Measurements from ENCODE around the gene CCDC149.

DNA sequence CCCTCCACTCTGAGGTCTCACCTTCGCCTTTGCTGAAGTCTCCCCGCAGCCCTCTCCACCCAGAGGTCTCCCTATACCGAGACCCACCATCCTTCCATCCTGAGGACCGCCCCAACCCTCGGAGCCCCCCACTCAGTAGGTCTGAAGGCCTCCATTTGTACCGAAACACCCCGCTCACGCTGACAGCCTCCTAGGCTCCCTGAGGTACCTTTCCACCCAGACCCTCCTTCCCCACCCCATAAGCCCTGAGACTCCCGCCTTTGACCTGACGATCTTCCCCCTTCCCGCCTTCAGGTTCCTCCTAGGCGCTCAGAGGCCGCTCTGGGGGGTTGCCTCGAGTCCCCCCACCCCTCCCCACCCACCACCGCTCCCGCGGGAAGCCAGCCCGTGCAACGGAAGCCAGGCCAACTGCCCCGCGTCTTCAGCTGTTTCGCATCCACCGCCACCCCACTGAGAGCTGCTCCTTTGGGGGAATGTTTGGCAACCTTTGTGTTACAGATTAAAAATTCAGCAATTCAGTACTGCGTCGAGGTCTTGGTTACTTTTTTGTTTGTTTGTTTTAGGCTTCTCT, 112.4 kb downstream of the CCDC149 start:
- TF ChIP-seq, protein P1, sequence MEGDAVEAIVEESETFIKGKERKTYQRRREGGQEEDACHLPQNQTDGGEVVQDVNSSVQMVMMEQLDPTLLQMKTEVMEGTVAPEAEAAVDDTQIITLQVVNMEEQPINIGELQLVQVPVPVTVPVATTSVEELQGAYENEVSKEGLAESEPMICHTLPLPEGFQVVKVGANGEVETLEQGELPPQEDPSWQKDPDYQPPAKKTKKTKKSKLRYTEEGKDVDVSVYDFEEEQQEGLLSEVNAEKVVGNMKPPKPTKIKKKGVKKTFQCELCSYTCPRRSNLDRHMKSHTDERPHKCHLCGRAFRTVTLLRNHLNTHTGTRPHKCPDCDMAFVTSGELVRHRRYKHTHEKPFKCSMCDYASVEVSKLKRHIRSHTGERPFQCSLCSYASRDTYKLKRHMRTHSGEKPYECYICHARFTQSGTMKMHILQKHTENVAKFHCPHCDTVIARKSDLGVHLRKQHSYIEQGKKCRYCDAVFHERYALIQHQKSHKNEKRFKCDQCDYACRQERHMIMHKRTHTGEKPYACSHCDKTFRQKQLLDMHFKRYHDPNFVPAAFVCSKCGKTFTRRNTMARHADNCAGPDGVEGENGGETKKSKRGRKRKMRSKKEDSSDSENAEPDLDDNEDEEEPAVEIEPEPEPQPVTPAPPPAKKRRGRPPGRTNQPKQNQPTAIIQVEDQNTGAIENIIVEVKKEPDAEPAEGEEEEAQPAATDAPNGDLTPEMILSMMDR (IDR thresholded peaks at IDR 0.05) = no peak
- TF ChIP-seq POLR2AphosphoS5 (IDR thresholded peaks at IDR 0.05) (no peak), POLR2A (IDR thresholded peaks at IDR 0.05) (no peak)
